Measurements from ENCODE around the gene PCNT.

GRCh38 chr21:46406001-46406400 lies 82.0 kb downstream of the PCNT start:
- TF ChIP-seq, protein P1, sequence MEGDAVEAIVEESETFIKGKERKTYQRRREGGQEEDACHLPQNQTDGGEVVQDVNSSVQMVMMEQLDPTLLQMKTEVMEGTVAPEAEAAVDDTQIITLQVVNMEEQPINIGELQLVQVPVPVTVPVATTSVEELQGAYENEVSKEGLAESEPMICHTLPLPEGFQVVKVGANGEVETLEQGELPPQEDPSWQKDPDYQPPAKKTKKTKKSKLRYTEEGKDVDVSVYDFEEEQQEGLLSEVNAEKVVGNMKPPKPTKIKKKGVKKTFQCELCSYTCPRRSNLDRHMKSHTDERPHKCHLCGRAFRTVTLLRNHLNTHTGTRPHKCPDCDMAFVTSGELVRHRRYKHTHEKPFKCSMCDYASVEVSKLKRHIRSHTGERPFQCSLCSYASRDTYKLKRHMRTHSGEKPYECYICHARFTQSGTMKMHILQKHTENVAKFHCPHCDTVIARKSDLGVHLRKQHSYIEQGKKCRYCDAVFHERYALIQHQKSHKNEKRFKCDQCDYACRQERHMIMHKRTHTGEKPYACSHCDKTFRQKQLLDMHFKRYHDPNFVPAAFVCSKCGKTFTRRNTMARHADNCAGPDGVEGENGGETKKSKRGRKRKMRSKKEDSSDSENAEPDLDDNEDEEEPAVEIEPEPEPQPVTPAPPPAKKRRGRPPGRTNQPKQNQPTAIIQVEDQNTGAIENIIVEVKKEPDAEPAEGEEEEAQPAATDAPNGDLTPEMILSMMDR (IDR thresholded peaks at IDR 0.05 in 2 of 3, conservative IDR thresholded peaks at IDR 0.05 in 1 of 3; ENCODE audit: insufficient read depth in 2 of 3, low read depth in 1 of 3, low read length in 3 of 3), result no peak
- no peak for TF ChIP-seq GABPA (tag; conservative IDR thresholded peaks at IDR 0.05; ENCODE audit: low read depth)
- TF ChIP-seq SMAD3 (CRISPR knock-in tag; conservative IDR thresholded peaks at IDR 0.05), result no peak
- TF ChIP-seq KDM1A (IDR thresholded peaks at IDR 0.05), result no peak
- no peak for TF ChIP-seq RBM34 (IDR thresholded peaks at IDR 0.05; ENCODE audit: borderline replicate concordance, insufficient read depth, low read length)
- TF ChIP-seq DEAF1 (CRISPR knock-in tag; IDR thresholded peaks at IDR 0.05), result no peak
- no peak for TF ChIP-seq ZNF695 (CRISPR knock-in tag; IDR thresholded peaks at IDR 0.05)
- no peak for TF ChIP-seq MYNN (IDR thresholded peaks at IDR 0.05)
- no peak for TF ChIP-seq MYNN (CRISPR knock-in tag; IDR thresholded peaks at IDR 0.05)
- TF ChIP-seq, protein P2, sequence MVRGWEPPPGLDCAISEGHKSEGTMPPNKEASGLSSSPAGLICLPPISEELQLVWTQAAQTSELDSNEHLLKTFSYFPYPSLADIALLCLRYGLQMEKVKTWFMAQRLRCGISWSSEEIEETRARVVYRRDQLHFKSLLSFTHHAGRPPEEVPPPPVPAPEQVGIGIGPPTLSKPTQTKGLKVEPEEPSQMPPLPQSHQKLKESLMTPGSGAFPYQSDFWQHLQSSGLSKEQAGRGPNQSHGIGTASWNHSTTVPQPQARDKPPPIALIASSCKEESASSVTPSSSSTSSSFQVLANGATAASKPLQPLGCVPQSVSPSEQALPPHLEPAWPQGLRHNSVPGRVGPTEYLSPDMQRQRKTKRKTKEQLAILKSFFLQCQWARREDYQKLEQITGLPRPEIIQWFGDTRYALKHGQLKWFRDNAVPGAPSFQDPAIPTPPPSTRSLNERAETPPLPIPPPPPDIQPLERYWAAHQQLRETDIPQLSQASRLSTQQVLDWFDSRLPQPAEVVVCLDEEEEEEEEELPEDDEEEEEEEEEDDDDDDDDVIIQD (CRISPR knock-in tag; IDR thresholded peaks at IDR 0.05), result no peak
